ENCODE results near the gene CABP2. TPM values are rescaled to one million over a fixed set of nuclear protein-coding genes. Genes with fewer than 3 reads are reported as not detected.
"Not testable (repeated sequence)": the region's sequence is repeated elsewhere in the genome, so short reads cannot be mapped to it uniquely, and the experiment has no call there.

Gene CABP2
- total RNA-seq, 6 experiments from 2014 or later: not detected

- peaks cover 24% of the 10 kb centered on the region for H3K36me3 Mint-ChIP-seq (ENCODE audit: low read depth)
- peak overlapping the region; percentile 30 for H3K4me3 Mint-ChIP-seq
- H3K27me3 Mint-ChIP-seq (ENCODE audit: insufficient read depth): peaks cover 2% of the 10 kb centered on the region
- peaks cover 5% of the 10 kb centered on the region; the same call in 1 of the 2 replicates for H3K9me3 Mint-ChIP-seq
- H3K27ac Mint-ChIP-seq: 0 out of 2 replicates have a peak overlapping the region, but pooled peaks have one; percentile 16
- TF ChIP-seq, protein P1, sequence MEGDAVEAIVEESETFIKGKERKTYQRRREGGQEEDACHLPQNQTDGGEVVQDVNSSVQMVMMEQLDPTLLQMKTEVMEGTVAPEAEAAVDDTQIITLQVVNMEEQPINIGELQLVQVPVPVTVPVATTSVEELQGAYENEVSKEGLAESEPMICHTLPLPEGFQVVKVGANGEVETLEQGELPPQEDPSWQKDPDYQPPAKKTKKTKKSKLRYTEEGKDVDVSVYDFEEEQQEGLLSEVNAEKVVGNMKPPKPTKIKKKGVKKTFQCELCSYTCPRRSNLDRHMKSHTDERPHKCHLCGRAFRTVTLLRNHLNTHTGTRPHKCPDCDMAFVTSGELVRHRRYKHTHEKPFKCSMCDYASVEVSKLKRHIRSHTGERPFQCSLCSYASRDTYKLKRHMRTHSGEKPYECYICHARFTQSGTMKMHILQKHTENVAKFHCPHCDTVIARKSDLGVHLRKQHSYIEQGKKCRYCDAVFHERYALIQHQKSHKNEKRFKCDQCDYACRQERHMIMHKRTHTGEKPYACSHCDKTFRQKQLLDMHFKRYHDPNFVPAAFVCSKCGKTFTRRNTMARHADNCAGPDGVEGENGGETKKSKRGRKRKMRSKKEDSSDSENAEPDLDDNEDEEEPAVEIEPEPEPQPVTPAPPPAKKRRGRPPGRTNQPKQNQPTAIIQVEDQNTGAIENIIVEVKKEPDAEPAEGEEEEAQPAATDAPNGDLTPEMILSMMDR (IDR thresholded peaks at IDR 0.05): no peak
- DNase-seq: no peak
- H3K4me1 Mint-ChIP-seq (ENCODE audit: low read depth): peaks cover 38% of the 10 kb centered on the region
Observed at GRCh38 chr11:67483831-67484665, 39.2 kb downstream of the CABP2 start.

- peak within 1 kb of the TSS; percentile 98 for H3K4me3 Mint-ChIP-seq
- DNase-seq: peak; percentile 97
- H3K27ac Mint-ChIP-seq: peak within 1 kb of the TSS; percentile 99
- peaks cover 2% of the 10 kb centered on the region for H3K27me3 Mint-ChIP-seq (ENCODE audit: insufficient read depth)
- peaks cover 38% of the 10 kb centered on the region for H3K4me1 Mint-ChIP-seq (ENCODE audit: low read depth)
- H3K9me3 Mint-ChIP-seq: peaks cover 5% of the 10 kb centered on the region; the same call in 1 of the 2 replicates
- H3K36me3 Mint-ChIP-seq (ENCODE audit: low read depth): peaks cover 24% of the 10 kb centered on the region
- TF ChIP-seq, protein P1 (IDR thresholded peaks at IDR 0.05): peak; percentile 52
Observed at GRCh38 chr11:67482827-67483798, 40.1 kb downstream of the CABP2 start, which contains the start of gene AIP. TSS of gene AIP (plus strand) at chr11:67483026. CDS start at chr11:67483159, 133 bp downstream.

DNA sequence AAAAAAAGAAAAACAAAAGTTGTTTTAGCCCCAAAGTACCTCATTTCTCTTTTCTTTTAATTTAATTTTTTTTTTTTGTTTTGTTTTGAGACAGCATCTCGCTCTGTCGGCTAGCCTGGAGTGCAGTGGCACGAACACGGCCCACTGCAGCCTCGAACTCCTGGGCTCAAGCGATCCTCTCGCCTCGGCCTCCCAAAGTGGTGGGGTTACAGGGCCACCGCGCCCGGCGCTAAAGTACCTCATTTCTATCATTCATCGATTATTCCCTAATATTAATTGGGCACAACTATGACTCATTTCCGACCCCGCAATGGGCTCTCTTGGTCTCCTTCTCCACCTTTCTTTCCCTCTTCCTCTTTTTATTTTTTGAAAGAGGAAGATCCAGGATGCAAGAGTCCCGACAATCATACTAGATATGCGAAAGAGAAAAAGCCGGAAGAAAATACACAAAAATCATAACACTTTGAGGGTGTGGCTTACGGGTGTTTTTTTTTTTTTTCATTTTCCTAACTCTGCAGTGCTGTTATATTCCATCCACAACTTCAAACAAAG, 40.9 kb downstream of the CABP2 start:
- H3K27me3 Mint-ChIP-seq (ENCODE audit: insufficient read depth): peaks cover 2% of the 10 kb centered on the region
- peak overlapping the region; percentile 98 for H3K4me3 Mint-ChIP-seq
- no peak for DNase-seq
- peaks cover 5% of the 10 kb centered on the region; the same call in 1 of the 2 replicates for H3K9me3 Mint-ChIP-seq
- peaks cover 17% of the 10 kb centered on the region for H3K36me3 Mint-ChIP-seq (ENCODE audit: low read depth)
- peaks cover 38% of the 10 kb centered on the region for H3K4me1 Mint-ChIP-seq (ENCODE audit: low read depth)
- H3K27ac Mint-ChIP-seq: peak overlapping the region; percentile 99
- TF ChIP-seq, protein P1 (IDR thresholded peaks at IDR 0.05): no peak

GRCh38 chr11:67477344-67478050, 45.7 kb downstream of the CABP2 start:
- DNase-seq; H3K4me3 Mint-ChIP-seq; H3K4me1 Mint-ChIP-seq (ENCODE audit: low read depth); H3K9me3 Mint-ChIP-seq; H3K27me3 Mint-ChIP-seq (ENCODE audit: insufficient read depth); H3K36me3 Mint-ChIP-seq (ENCODE audit: low read depth); H3K27ac Mint-ChIP-seq: not testable (repeated sequence)

DNA sequence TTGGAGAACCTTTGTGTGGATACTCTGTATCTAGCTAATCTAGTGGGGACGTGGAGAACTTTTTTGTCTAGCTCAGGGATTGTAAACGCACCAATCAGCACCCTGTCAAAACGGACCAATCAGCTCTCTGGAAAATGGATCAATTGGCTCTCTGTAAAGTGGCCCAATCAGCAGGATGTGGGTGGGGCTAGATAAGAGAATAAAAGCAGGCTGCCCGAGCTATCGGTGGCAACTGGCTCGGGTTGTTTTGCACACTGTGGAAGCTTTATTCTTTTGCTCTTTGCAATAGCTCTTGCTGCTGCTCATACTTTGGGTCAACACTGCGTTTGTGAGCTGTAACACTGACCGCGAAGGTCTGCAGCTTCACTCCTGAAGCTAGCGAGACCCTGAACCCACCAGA, 46.6 kb downstream of the CABP2 start:
- not testable (repeated sequence) for H3K27me3 Mint-ChIP-seq (ENCODE audit: insufficient read depth); DNase-seq; H3K9me3 Mint-ChIP-seq; H3K4me1 Mint-ChIP-seq (ENCODE audit: low read depth); H3K4me3 Mint-ChIP-seq; H3K27ac Mint-ChIP-seq; H3K36me3 Mint-ChIP-seq (ENCODE audit: low read depth)

- H3K4me3 Mint-ChIP-seq: no peak overlapping the region
- no peak overlapping the region for H3K27ac Mint-ChIP-seq
- peaks cover 7% of the 10 kb centered on the region for H3K27me3 Mint-ChIP-seq (ENCODE audit: insufficient read depth)
- DNase-seq: no peak
- H3K4me1 Mint-ChIP-seq (ENCODE audit: low read depth): peaks cover 6% of the 10 kb centered on the region; the same call in 1 of the 2 replicates
- H3K36me3 Mint-ChIP-seq (ENCODE audit: low read depth): peaks cover 5% of the 10 kb centered on the region; the same call in 1 of the 2 replicates
- H3K9me3 Mint-ChIP-seq: no peaks in the 10 kb centered on the region
- TF ChIP-seq, protein P1 (IDR thresholded peaks at IDR 0.05): no peak
Observed at GRCh38 chr11:67472882-67473281, 50.4 kb downstream of the CABP2 start.

Measured in HFFc6 (cell line).